Mononuclear cell (primary cell): Measurements from ENCODE around the gene LRRC27. TPM values are rescaled to one million over a fixed set of nuclear protein-coding genes. Genes with fewer than 3 reads are reported as not detected.
"Not testable (repeated sequence)": the region's sequence is repeated elsewhere in the genome, so short reads cannot be mapped to it uniquely, and the experiment has no call there.

Source experiments
- H3K27me3 ChIP-seq: 2 replicates; pipeline ENCODE4 v1.6.0; 2011; ENCODE audit warnings: low read length, control low read depth; ENCODE audit not compliant: insufficient read depth
- H3K4me1 ChIP-seq: 2 replicates; pipeline ENCODE4 v1.5.1; 2011; ENCODE audit warnings: mild to moderate bottlenecking, low read length, control low read depth; ENCODE audit not compliant: insufficient read depth
- H3K4me3 ChIP-seq: 2 replicates; pipeline ENCODE4 v1.5.1; 2011; ENCODE audit warnings: mild to moderate bottlenecking, low read length, moderate library complexity
- H3K9me3 ChIP-seq: 2 replicates; pipeline ENCODE4 v1.5.1; 2011; ENCODE audit warnings: low read depth, mild to moderate bottlenecking, control low read depth, low read length
- total RNA-seq: library from RNA; depleted of rRNA; stranded (reverse); fragments of >200 nt; gene quantifications from one replicate; pipeline ENCODE4 v1.2.3, GENCODE V29; 2012

LRRC27 gene
- 1.4 TPM for total RNA-seq

DNA sequence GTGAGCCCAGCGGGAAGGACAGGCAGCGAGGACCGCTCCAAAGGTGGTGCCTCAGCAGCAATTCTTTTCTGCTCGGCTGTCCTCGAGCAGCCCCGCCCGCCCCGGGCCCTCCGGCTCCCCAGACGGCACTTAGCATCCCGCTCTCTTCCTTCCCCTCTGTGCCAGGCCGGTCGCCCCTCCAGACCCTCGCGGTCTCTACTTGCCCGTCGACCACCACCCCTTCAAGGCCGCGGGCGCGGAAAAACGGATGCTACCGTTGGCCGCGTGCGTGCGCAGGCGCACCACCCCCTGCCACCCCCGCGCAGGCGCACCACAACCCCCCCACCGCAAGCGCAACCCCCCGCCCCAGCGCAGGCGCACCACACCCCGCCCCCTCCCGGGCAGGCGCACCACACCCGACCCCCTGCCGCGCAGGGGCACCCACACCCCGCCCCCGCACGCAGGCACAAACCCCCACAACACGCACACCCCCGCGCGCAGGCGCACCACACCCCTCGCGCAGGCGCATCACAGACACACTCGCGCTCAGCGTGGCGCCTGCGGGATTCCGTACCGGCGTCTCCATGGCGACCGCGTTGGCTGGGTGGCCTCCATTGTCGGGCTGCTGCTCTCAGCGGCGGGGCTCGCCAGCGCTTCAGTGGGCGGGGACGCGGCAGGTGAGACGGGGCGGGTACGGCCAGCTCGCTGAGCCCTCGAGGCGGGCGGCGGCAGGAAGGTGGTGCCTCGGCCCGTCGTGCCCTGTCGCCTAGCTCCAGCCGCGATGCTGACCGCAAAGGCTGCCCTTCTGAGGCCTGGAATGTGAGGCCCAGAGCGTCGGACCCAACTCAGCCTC is at the start of gene LRRC27:
TSS of gene LRRC27 (plus strand) at position 593 of the 832 bp plus-strand sequence. CDS start 1,332 bp downstream, outside the sequence.
- no peaks in the 10 kb centered on the region for H3K27me3 ChIP-seq
- H3K4me3 ChIP-seq, result peak within 1 kb of the TSS; percentile 85
- no peaks in the 10 kb centered on the region for H3K9me3 ChIP-seq
- peaks cover 75% of the 10 kb centered on the region for H3K4me1 ChIP-seq

DNA sequence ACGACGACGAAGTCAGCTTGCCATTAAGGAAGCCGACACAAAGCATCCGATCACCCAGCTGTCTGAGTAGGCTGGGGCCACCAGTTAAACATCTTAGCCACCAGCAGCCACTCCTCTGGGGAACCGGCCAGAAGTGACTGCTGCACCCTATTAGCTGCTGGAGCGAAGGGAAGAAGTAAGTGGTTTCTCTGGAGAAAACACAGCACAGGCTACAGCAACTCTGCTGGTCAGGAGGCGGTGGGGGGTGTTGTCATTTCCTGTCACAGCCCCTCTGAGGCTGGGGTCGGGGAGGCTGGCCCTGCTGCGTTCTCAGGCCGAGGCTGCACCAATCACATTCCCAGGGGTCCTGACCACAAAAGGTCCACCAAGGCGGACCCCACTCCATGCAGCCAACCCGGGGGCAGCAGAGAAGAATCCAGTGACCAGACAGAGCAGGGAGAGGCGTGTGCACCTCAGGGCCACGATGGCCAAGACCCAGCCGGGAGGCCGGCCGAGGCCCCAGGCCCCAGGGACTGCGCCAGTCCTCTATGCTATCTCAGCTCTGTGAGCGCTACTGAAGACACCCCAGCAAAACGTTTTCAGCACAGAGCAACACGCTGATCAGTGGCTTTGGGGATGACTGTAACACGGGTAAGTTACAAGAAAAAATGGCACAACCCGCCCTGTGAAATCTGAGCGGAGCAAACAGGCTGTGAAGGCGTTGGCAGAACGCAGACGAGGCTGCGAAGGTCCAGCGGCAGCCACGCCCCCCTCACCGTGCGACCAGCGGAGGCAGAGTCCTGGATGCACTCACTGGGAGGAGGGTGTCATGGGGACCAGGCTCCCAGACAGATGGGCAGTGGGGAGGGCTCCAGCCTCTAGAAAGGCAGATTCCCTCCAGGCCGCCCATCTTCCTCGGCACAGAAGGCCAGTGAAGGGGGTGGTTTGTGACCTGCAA is 49.1 kb upstream of the LRRC27 start:
- Histone ChIP-seq H3K4me1 (no peaks in the 10 kb centered on the region), H3K9me3 (no peaks in the 10 kb centered on the region), H3K4me3 (no peak overlapping the region), H3K27me3 (no peaks in the 10 kb centered on the region)

DNA sequence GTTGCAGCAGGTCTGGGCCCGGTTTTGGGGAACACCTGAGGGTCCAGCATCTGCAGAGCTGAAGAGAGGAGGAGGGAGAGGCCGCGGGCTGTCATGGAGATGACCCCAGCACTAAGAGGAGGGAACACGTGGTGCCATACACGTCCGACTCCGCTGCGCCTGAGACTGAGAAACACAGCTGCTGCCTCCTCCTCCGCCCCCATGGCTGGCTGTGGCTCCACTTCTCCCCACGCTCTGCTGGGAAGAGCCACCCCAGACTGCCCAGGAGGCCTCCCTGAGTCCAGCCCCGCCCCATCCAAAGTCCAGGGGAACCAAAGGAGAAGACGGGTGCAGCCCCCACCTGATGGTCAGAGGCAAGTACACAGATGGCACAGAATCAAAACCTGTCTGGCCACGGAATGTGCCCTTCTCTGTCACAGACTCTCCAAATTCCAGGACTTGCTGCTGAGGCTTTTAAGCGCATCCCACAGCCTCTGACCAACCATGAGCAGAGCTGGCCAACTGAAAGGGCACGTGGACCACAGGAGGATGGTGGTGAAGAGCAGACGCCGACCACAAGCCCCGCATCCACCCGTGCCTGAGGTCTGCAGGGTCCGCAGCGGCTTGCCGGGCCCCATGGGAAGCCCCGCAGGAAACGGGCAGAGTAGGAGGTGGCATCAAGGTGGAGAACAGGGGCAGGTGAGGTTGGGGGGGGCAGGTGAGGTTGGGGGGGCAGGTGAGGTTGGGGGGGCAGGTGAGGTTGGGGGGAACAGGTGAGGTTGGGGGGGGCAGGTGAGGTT is 48.2 kb upstream of the LRRC27 start:
- no peak overlapping the region for H3K4me3 ChIP-seq
- H3K4me1 ChIP-seq, result no peaks in the 10 kb centered on the region
- no peaks in the 10 kb centered on the region for H3K27me3 ChIP-seq
- H3K9me3 ChIP-seq, result no peaks in the 10 kb centered on the region

DNA sequence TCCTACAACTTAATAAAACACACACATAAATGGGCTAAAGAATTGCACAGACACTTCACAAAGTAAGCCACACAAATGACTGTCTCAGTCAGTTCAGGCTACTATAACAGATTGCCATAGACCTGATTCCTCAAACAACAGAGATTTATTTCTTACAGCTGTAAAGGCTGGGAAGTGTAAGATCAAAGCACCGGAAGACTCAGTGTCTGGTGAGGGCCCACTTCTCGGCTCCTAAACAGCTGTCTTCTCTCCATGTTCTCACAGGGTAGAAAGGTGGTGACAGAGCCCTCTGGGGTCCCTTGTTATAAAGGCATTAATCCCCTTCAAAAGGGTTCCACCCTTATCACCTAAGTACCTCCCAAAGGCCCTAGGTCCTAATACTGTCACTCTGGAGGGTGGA is 42.6 kb upstream of the LRRC27 start:
- no peak overlapping the region for H3K4me3 ChIP-seq
- no peaks in the 10 kb centered on the region for H3K9me3 ChIP-seq
- H3K4me1 ChIP-seq, result no peaks in the 10 kb centered on the region
- H3K27me3 ChIP-seq, result no peaks in the 10 kb centered on the region

DNA sequence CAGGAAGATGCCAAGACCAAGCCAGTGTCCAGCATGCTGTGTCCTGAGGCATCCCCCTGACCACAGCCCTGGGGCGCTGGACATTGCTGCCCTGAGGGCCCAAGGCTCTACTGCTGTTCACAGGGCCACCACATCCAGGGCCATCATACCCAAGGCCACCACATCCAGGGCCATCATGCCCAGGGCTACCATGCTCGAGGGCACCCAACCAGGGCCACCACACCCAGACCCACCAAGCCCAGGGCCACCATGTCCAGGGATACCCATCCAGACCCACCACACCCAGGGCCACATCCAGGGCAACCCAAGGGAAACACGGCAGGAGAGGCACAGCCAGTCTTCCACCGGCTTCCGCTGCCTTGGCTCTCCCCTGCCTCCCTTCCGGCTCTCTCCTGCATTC is 41.4 kb upstream of the LRRC27 start:
- no peaks in the 10 kb centered on the region for H3K9me3 ChIP-seq
- no peaks in the 10 kb centered on the region for H3K27me3 ChIP-seq
- no peak overlapping the region for H3K4me3 ChIP-seq
- H3K4me1 ChIP-seq, result no peaks in the 10 kb centered on the region

DNA sequence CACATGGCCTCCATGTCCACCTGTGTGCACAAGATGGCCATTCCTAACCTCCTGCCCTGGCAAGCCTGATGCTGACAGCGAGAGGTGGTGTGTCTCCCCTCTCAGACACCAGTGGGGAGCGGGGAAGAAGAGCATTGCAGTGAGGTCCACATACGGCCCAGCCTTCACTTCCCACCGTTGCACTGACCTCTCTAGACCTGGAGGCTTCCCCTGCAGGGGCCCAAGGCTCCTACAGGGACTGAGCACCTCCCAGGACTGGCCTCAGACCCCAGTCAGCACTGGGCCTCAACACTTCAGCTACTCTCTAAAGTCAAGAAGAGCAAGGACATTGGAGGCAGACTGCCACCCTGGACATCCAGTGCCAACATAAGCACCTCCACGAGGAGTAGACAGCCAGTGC is 40.2 kb upstream of the LRRC27 start:
- H3K9me3 ChIP-seq, result no peaks in the 10 kb centered on the region
- no peak overlapping the region for H3K4me3 ChIP-seq
- H3K4me1 ChIP-seq, result no peaks in the 10 kb centered on the region
- no peaks in the 10 kb centered on the region for H3K27me3 ChIP-seq

DNA sequence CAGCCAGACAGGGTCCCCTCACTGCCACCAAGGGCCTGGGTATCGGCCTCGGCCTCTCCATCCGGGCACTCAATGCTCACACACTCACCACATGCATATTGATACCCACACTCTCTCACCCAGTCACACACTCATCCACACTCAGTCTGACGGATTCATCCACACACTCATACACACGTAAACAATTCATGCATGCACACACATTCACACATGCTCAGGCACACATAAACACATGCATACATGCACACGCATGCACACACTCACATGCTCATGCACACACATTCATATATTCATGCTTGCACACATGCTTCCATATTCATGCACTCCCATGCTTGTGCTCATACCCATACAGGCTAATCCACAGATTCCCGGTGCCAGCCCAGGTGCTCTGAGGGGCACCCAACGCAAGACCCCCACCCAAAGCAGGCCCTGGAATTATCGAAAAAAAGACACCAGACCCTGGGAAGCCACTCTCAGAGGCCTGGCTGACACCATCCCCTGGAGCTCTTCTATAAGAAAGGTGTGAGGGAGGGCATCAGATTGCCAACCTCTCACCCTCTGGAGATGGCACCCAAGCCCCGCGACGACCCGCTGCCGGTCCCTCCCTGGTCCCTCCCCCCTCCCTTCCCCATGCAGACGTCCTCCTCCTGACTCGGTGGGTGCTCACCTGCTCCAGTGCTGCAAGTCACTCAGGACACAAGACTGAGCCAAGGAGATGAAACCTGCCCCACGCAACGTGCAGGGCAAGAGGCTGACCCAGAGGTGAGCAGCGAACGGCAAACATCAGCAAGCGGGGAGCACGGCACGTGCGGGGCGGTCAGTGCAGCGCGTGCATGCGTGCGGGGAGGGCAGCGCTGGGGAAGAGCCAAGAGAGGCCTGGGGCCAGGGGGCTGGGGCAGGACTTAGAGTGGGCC is 39.4 kb upstream of the LRRC27 start:
- H3K4me3 ChIP-seq, result no peak overlapping the region
- H3K27me3 ChIP-seq, result no peaks in the 10 kb centered on the region
- H3K9me3 ChIP-seq, result no peaks in the 10 kb centered on the region
- H3K4me1 ChIP-seq, result peaks cover under 1% of the 10 kb centered on the region

DNA sequence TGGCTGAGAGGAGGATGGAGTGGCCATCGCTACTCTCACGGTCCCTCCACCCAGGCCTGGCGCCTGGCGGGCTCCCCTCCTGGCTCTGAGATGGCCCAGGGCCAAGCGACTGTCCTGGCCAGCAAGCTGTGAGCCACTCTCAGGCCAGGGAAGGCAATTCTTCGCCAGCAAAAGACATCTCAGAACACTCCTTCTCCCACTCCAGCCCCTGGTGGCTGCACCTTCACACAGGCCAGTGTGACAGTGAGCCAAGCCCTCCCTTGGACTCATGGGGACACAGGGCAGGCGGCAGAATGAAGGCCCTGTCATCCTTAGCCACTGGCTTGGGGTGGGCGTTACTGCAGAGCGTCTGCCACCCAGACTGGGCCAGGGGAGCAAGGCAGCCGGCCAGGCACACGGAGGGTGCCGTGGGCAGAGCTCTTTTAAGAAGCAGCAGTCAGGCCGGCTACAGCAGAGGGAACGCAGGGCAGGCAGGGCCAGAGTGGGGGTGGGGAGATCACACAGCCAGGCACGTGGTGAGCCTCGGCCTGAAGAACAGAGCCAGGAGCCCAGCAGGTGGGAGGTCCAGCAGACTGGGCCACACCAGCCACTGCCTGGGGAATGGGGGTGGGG is 38.7 kb upstream of the LRRC27 start:
- Histone ChIP-seq H3K4me1 (peaks cover 4% of the 10 kb centered on the region), H3K4me3 (no peak overlapping the region), H3K9me3 (no peaks in the 10 kb centered on the region), H3K27me3 (no peaks in the 10 kb centered on the region)

- Histone ChIP-seq H3K27me3 (no peaks in the 10 kb centered on the region), H3K4me3 (no peak overlapping the region), H3K9me3 (no peaks in the 10 kb centered on the region), H3K4me1 (peaks cover 4% of the 10 kb centered on the region)
These were observed 38.0 kb upstream of the LRRC27 start for GRCh38 chr10:132293813-132294520.

- no peak overlapping the region for H3K4me3 ChIP-seq
- no peaks in the 10 kb centered on the region for H3K9me3 ChIP-seq
- peaks cover 4% of the 10 kb centered on the region for H3K4me1 ChIP-seq
- no peaks in the 10 kb centered on the region for H3K27me3 ChIP-seq
These were observed 37.3 kb upstream of the LRRC27 start for GRCh38 chr10:132294561-132295318.

- not testable (repeated sequence) for H3K27me3 ChIP-seq, H3K9me3 ChIP-seq, H3K4me3 ChIP-seq, H3K4me1 ChIP-seq
These were observed 36.5 kb upstream of the LRRC27 start for GRCh38 chr10:132295481-132295880.

DNA sequence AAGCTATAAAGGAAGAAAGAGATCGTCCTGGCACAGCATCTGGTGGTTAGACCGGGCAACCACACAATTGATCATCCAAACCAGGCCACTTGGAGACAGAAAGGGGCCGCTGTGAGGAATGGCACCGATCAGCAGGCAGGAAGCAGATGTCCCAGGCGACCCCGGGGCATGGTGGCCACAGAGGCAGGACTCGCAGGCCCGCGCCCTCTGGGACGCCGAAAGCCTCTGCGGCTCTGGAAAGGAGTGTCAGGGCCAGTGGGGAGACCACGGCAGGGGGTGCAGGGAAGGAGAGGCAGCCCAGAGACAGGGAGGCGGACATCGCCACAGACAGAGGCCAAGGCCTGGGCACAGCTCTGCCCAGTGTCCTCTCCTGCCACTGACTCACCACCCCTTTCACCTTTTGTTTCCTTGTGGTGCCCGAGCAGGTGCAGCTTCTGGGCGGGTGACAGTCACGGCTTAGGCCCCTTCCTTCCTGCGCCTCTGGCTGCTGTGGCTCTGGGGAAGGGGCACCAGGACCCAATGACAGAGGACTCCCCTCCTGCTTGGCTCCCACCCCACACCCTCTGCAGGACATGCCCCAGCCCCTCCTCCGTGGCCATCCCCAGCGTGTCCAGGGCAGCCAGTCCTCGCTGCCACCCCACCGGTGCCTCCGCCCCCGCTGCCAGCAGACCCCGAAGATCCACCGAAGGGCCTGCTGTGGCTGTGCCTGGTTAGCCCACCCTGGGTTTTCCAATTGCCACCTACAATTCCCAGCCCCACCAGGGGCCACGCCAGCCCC is 35.1 kb upstream of the LRRC27 start:
- Histone ChIP-seq H3K9me3 (no peaks in the 10 kb centered on the region), H3K27me3 (no peaks in the 10 kb centered on the region), H3K4me1 (peaks cover 4% of the 10 kb centered on the region), H3K4me3 (no peak overlapping the region)
